ENCODE measurements around the gene UCN.
"Not testable (repeated sequence)": the region's sequence is repeated elsewhere in the genome, so short reads cannot be mapped to it uniquely, and the experiment has no call there.

UCN gene

DNA sequence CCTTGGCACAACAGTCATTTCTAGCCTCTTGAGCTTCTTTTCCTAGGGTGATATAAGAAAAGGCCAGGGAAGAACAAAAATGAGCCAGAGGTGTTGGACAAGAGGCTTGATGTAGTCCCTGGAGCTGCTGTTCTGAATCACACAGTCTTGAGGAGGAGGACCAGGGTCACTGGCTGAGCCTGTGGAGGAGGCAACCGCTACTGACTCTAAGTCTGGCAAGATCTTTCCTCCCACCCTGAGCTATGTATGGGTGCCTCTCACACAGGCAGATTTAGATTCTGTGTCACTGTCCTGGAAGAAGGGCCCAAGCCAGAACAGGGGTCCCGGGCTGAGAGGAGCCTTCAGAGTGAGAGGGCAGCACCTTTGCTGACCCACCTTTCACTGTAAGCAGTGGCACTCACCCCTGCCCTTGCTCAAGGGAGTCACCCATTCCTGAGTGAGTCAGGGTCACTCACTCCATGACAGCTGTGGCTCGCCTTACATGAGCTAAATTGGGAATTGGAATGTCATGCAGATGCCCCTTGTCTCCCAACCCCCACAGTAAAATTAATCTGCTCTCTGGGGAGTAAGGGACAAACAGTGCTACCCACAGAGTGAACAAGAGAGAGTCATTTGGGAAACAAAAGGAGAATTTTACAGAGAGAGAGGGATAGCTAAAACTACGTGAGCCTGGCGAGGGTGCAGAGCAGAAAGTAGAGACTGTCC is 26.2 kb downstream of the UCN start, which contains the start of gene TRIM54:
Gene TRIM54 (plus strand): TSS at position 575 of the 705 bp plus-strand sequence. CDS start 303 bp downstream, outside the sequence.
- DNase-seq, result no peak

DNA sequence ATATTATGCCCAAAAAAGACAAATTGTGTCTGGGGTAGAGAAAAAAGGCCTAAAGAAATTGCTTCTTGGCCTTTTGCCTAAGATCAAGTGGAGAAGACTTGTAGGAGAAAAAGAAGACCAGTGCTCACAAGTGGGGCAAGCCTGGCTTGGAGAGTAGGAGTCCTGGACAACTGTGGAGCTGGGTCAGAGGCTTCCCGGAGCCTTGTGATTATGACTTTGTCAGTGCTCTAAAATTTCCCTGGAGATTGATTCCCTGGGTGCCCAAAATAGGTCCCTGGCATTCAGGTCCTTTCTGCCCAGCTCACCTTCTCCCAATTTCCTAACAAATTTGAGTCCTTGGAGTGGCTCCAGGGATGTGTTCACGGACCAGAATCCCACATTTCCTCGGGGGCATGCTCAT is 26.8 kb downstream of the UCN start:
- DNase-seq, result no peak

GRCh38 chr2:27280826-27281225 is 27.4 kb downstream of the UCN start:
- no peak for DNase-seq

GRCh38 chr2:27278010-27278409 is 30.2 kb downstream of the UCN start:
- no peak for DNase-seq

DNA sequence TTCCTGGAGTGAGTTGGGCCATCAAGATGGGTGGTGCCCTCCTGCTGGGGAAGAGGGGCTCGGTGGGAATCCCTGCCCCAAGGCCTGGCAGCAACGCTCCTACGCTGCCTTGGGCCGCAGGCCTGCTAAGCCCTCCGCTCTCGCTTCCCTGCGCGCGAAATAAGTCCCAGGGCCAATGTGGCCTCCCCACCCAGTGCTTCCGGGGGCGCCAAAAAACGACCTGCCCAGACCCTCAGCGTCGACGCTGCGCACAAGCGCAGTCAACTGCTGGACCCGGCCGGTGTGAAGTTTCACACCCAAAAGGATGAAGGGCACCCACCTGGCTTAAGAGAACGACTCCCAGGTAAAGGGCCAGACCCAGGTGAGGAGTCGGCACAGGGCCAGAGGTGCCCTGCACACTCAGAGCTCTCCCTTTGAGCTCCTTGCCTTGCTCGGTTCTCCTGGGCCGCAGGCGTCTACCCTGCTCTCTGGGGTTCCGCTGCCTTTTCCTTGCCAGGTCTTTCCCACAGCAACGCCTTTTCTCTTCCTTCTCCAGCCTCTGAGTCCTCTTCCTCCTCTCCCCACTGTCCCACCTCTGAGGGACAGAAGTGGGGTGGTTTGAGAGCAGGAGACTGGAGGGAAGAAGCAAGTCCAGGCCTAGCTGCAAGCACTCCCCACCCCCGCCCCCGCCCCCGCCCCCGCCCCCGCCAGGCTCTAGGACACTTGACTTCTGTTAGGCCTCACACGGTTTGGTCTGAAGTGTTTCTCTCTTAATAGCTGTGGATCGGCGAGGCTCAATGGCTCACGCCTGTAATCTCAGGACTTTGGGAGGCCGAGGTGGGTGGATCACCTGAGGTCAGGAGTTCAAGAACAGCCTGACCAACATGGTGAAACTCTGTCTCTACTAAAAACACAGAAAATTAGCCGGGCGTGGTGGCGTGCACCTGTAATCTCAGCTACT is 32.8 kb downstream of the UCN start, which contains the start of gene DNAJC5G:
Gene DNAJC5G (plus strand): TSS at position 223 of the 940 bp plus-strand sequence. CDS start 1,296 bp downstream, outside the sequence.
- no peak for DNase-seq

- not testable (repeated sequence) for DNase-seq
Measured at GRCh38 chr2:27272537-27273522, 35.4 kb downstream of the UCN start.

- DNase-seq, result no peak
Measured at GRCh38 chr2:27271631-27272340, 36.5 kb downstream of the UCN start.

DNA sequence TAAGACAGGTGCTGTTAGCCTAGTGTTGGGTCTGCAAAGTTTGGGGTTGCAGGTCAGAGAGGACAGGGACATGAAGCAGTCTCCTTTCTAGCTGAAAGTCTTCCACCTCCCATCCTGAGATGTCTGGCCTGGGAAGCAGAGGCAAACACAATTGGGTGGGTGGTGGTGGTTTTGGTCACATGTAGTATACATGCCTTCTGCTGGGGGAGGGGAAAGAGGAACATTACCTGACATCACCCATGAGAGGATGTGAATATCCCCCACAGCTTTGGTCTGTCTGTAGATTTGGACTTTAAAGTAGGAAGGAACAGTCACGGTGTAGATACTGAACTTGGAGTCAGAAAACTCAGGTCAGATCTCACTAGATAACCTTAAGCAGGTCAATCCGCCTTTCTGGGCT is 37.6 kb downstream of the UCN start:
- no peak for DNase-seq

GRCh38 chr2:27270131-27270530 is 38.1 kb downstream of the UCN start:
- DNase-seq, result no peak

DNA sequence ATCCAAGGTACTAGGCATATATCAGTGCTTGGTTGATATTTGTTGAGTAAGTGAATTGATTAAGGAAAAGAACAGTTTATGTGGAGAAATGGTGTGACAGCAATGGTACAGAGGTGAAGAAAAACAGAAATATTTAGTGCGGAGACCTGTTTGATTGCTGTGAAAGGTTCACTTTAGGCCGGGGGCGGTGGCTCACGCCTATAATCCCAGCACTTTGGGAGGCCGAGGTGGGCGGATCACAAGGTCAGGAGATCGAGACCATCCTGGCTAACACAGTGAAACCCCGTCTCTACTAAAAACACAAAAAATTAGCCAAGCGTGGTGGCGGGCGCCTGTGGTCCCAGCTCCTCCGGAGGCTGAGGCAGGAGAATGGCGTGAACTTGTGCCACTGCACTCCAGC is 39.9 kb downstream of the UCN start:
- DNase-seq, result not testable (repeated sequence)

GRCh38 chr2:27265536-27265870 is 42.7 kb downstream of the UCN start:
- no peak for DNase-seq

DNA sequence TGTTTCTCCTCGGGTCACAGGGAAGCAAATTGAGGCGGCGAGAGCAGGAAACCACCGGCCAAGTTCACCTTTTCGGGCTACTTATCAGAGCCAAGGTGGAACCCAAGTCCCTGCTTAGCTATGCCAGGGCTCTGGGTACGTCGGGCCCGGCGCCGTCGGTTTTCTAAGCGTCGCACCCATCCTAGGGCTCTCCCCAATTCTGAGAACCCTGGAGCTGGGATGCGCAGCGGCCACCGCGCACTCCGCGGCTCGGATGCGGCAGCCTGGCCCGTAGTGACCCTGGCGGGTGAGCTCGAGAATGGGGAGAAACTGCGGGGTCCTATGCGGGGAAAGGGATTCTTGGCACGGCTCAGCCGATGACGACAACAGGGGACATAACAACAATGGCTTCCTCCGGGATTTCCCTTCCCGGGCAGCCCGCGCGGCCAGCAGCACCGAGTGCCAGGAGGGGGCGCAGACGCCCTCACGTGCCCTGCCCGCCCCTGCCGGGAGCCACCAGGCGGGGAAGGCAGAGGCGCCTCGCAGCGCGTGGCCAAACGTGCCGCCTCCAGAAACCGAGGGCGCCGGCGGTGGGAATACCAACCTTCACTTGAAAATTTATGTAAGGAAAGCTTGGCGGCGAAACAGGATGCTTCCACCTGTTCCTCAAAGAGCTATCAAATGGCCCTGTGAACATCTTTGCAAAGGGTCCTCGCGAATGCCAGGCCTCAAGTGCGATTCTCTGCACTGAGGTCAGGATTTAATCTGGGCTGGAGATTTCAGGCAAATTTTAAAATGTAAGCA is 43.3 kb downstream of the UCN start:
- DNase-seq, result peak; percentile 48

DNA sequence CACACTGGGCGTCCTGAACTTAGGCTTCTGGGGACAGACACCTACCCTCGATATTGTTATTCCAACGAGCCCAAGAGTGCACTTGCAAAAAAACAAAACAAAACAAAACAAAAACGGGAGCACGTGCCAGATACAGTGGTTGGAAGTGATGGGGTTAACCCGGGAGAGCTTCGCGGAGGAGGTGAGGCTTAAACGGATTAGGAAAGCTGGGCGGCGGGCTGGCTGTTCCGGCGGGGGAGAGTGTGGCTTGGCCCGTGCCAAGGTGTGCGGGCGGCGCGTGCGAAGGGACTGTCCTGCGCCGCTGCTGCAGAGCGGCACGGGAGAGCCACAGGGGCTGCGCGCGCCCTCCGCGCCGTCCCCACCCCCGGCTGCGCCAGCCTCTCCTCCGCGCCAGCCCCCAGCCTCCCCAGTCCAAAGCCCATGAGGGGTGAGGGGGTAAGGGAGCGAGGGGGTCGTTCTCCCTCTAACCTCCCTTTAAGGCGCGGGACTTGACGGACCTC is 43.9 kb downstream of the UCN start:
- DNase-seq, result no peak

- no peak for DNase-seq
Measured at GRCh38 chr2:27263287-27264252, 44.7 kb downstream of the UCN start.

DNA sequence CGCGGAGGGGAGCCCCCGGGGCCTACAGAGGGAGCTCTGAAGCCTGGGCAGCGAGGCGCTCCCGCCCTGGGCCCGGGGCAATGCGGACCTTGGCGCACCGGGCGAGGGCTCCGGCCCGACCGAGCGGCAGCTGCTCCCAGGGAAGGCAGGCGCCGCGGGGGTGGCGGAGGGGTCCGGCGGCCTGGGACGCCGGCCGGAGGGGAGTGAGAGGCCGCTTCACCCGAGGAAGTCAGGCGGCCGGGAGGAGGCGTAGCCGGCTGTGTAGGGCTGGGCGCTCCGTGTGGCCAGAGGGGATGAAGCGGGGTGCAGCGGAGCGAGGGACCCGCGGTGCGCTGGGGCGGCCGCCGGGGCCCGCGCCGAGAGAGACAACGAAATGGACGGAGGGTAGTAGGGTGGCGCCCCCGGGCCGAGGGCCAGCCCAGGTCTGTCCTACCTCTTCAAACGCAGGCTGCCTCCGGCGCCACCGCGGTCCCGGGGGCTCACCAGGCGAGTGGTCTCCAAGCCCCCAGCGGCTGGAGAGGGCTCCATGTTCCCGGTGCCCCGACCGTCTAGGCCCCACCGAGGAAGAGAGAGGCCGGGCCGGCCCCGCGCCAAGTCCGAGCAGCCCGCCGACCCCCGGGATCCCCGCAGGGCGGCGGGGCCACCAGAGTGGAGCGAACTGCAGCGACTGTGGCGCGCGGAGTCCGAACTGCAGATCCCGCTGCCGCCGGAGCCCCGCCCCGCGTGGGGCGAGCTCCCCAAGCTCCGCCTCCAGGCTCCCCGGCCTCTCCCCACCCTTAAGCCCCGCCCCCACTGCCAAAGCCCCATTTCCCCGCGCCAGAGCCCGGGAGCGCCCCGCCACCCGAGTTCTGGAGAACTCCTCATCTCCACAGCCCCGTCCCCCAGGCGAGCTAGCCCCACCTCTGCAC is 45.6 kb downstream of the UCN start, which contains the start of gene SLC30A3:
Gene SLC30A3 (minus strand): TSS at position 669 of the 908 bp plus-strand sequence. CDS start 141 bp downstream, at position 528.
- DNase-seq, result peak; percentile 53

DNA sequence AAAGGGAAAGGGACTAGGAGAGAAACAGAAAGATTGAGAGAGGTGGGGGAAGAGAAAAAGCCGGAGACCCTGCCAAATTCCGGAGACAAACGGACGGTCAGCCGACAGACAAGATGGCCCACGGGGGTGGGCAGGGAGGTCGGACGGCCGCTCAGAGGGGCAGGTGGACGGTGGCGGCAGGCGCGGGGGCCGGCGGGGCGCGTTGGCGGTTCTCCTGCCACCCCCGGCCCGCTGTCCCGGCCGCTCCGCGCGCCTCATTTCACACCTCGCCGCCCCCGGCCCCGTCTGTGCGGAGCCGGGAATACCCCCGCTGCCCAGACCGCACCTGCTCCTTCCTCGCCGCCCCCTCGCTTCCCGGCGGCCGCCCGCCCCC is 46.3 kb downstream of the UCN start:
- DNase-seq, result no peak

DNA sequence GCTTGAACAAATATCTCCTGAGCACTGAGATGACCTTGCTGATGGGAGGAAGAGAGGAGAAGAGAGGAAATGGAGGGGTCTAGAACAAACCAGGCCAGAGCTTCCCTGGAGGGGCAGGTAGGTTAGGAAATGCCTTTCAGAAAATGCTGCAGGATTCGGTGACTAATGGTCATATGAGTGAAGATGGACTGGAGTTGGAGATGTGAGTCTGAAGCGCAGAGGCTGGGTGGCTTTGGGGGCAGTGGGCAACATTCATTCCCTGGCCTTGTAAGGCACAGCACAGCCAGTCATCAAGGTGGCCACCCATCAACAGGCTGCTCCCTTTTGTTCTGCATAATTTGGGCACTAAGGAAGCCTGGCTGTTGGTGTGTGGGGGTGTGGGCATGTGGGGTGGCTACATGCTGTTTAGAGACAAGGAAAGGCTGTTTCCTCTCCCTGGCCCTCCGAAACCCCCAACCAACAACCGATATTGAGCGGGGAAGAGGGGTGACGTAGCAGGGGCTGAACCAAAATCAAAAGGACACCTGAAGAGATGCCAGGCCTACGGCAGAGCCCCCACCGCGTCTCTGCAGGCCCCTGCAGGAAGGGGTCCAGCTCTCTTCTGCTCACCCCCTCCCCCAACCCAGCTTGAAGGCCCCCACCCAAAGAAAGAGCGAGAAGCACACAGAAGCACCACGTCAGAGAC is 46.9 kb downstream of the UCN start:
- DNase-seq, result no peak

DNA sequence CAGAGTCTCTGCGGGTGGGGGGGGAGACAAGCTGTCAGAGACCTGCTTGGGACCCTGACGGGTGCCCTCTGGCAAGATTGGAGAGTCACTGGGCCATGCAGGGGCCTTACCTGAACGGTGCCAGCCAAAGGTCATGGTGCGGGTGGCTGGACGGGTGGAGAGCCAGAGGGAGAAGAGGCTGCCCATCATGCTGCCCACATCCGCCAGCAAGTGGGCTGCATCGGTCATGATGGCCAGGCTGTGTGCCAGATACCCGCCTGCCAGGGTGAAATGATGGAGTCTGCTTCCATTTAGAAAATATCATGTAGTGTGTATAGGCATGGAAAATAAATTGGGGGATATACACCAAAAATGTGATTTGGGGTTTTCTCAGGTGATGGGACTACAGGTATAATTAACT is 50.2 kb downstream of the UCN start:
- no peak for DNase-seq
